Endodermal cell (in vitro differentiated cells): ENCODE measurements around the gene SMIM1. TPM values are rescaled to one million over a fixed set of nuclear protein-coding genes. Genes with fewer than 3 reads are reported as not detected.
A peak's percentile ranks its signal among the peaks of the same experiment; 100 is the strongest.

Source experiments
- DNase-seq: peaks from one replicate; pipeline ENCODE4 v3.0.0-alpha.2; 2017
- H3K27ac ChIP-seq: 2 replicates; pipeline ENCODE4 v1.5.1; 2013; ENCODE audit warnings: mild to moderate bottlenecking, low read depth, low read length, moderate library complexity
- H3K27me3 ChIP-seq: 2 replicates; pipeline ENCODE4 v1.6.1; 2013; ENCODE audit warnings: mild to moderate bottlenecking, low read length, moderate library complexity; ENCODE audit not compliant: insufficient read depth, control insufficient read depth, poor library complexity, severe bottlenecking
- H3K36me3 ChIP-seq: 2 replicates; pipeline ENCODE4 v1.7.0; 2013; ENCODE audit warnings: mild to moderate bottlenecking, low read length, moderate library complexity; ENCODE audit not compliant: control insufficient read depth, insufficient read depth
- H3K4me1 ChIP-seq: one replicate; pipeline ENCODE4 v1.7.0; 2013; ENCODE audit warnings: low read length; ENCODE audit not compliant: control insufficient read depth, insufficient read depth
- H3K4me3 ChIP-seq: 2 replicates; pipeline ENCODE4 v1.5.1; 2013; ENCODE audit warnings: mild to moderate bottlenecking, low read length, moderate library complexity
- H3K9ac ChIP-seq: 2 replicates; pipeline ENCODE4 v1.6.1; 2013; ENCODE audit warnings: mild to moderate bottlenecking, low read length, moderate library complexity; ENCODE audit not compliant: poor library complexity, severe bottlenecking; ENCODE audit errors: extremely low read depth
- H3K9me3 ChIP-seq: 2 replicates; pipeline ENCODE4 v1.6.1; 2013; ENCODE audit warnings: mild to moderate bottlenecking, low read length, moderate library complexity; ENCODE audit not compliant: control insufficient read depth
- H3K27ac Mint-ChIP-seq: 2 replicates; pipeline ENCODE4 v1.8.0; 2020; ENCODE audit warnings: mixed read lengths
- H3K27me3 Mint-ChIP-seq: 2 replicates; pipeline ENCODE4 v1.8.0; 2021; ENCODE audit warnings: mild to moderate bottlenecking, mixed read lengths; ENCODE audit not compliant: insufficient read depth
- H3K36me3 Mint-ChIP-seq: 2 replicates; pipeline ENCODE4 v1.8.0; 2020; ENCODE audit warnings: low read depth, mixed read lengths
- H3K4me1 Mint-ChIP-seq: 2 replicates; pipeline ENCODE4 v1.8.0; 2020; ENCODE audit warnings: mixed read lengths
- H3K4me3 Mint-ChIP-seq: 2 replicates; pipeline ENCODE4 v1.8.0; 2020; ENCODE audit warnings: mild to moderate bottlenecking, moderate library complexity, mixed read lengths
- H3K9me3 Mint-ChIP-seq: 2 replicates; pipeline ENCODE4 v1.8.0; 2020; ENCODE audit warnings: mild to moderate bottlenecking, mixed read lengths
- CTCF ChIP-seq: fragments of 200-600 bp; sonication (generic); conservative IDR thresholded peaks from 2 replicates; pipeline ENCODE4 v1.5.0; 2021; ENCODE audit warnings: antibody characterized with exemption, mild to moderate bottlenecking
- WGBS, 2 experiments: methylation state at CpG; one replicate each; pipeline versions ENCODE4 v1.1.5 to v1.1.7; 2013; ENCODE audit warnings: missing lambda C conversion rate in 2 of 2, mixed read lengths in 1 of 2; ENCODE audit not compliant: insufficient coverage in 1 of 2, insufficient read length in 1 of 2; 5-methylcytosine and 5-hydroxymethylcytosine counted together
- total RNA-seq, 2 donors: library from RNA; stranded (reverse); fragmentation: NEBNext Ultra II Directional in 1 of 2; extraction: Animal tissue kit (Norgen Biotek cat#: 25700) in 1 of 2; gene quantifications; 2 replicates in 1 of 2; 3 replicates in 1 of 2; pipeline ENCODE4 v1.2.1, GENCODE V29; 2021

Gene SMIM1
- total RNA-seq, 2 donors from 2014 or later, result 11.1 to 15.0 TPM

- Histone ChIP-seq H3K9ac (no peak overlapping the region), H3K36me3 (peaks cover 64% of the 10 kb centered on the region), H3K27me3 (no peaks in the 10 kb centered on the region), H3K27ac (no peak overlapping the region), H3K4me3 (no peak overlapping the region), H3K4me1 (no peaks in the 10 kb centered on the region), H3K9me3 (peaks cover 12% of the 10 kb centered on the region)
- no peak for TF ChIP-seq CTCF
- H3K9me3 Mint-ChIP-seq, result no peaks in the 10 kb centered on the region
- H3K27ac Mint-ChIP-seq, result no peak overlapping the region
- H3K27me3 Mint-ChIP-seq, result no peaks in the 10 kb centered on the region
- H3K36me3 Mint-ChIP-seq, result peaks cover 45% of the 10 kb centered on the region
- no peak for DNase-seq
- H3K4me1 Mint-ChIP-seq, result peaks cover 2% of the 10 kb centered on the region
- no peak overlapping the region for H3K4me3 Mint-ChIP-seq
- WGBS, 2 experiments, result 95 to 99% methylated on average over 6 to 9 of the region's 9 CpGs
Observed at GRCh38 chr1:3740042-3740441, 32.5 kb upstream of the SMIM1 start.

- peaks cover 3% of the 10 kb centered on the region for H3K4me1 ChIP-seq
- Mint-ChIP-seq H3K4me3 (no peak overlapping the region), H3K4me1 (peaks cover 10% of the 10 kb centered on the region), H3K27ac (no peak overlapping the region), H3K9me3 (no peaks in the 10 kb centered on the region), H3K36me3 (peaks cover 49% of the 10 kb centered on the region), H3K27me3 (no peaks in the 10 kb centered on the region)
- DNase-seq, result no peak
- peaks cover 64% of the 10 kb centered on the region for H3K36me3 ChIP-seq
- WGBS, 2 experiments, result 94 to 98% methylated on average over 11 to 13 of the region's 13 CpGs
- no peak for TF ChIP-seq CTCF
- peaks cover 12% of the 10 kb centered on the region for H3K9me3 ChIP-seq
- no peak overlapping the region for H3K4me3 ChIP-seq
- no peaks in the 10 kb centered on the region for H3K27me3 ChIP-seq
- no peak overlapping the region for H3K27ac ChIP-seq
- H3K9ac ChIP-seq, result no peak overlapping the region
Observed at GRCh38 chr1:3740752-3741151, 31.8 kb upstream of the SMIM1 start.

GRCh38 chr1:3741566-3742438 lies 30.7 kb upstream of the SMIM1 start:
- H3K27me3 ChIP-seq, result no peaks in the 10 kb centered on the region
- 94 to 97% methylated on average over 19 to 22 of the region's 22 CpGs for WGBS, 2 experiments
- no peak overlapping the region for H3K27ac ChIP-seq
- peak; percentile 34 for DNase-seq
- Mint-ChIP-seq H3K27ac (no peak overlapping the region), H3K27me3 (no peaks in the 10 kb centered on the region), H3K36me3 (peaks cover 48% of the 10 kb centered on the region), H3K4me3 (no peak overlapping the region), H3K9me3 (no peaks in the 10 kb centered on the region), H3K4me1 (peaks cover 17% of the 10 kb centered on the region)
- H3K4me1 ChIP-seq, result peaks cover 10% of the 10 kb centered on the region
- no peak overlapping the region for H3K4me3 ChIP-seq
- TF ChIP-seq CTCF, result no peak
- peaks cover 57% of the 10 kb centered on the region for H3K36me3 ChIP-seq
- H3K9me3 ChIP-seq, result peaks cover 12% of the 10 kb centered on the region
- no peak overlapping the region for H3K9ac ChIP-seq
